Smooth muscle cell of the brain vasculature (primary cell): ENCODE measurements around the gene GRAP2.
"Not testable (repeated sequence)": the region's sequence is repeated elsewhere in the genome, so short reads cannot be mapped to it uniquely, and the experiment has no call there.

Experiments
- DNase-seq: peaks from one replicate; pipeline ENCODE4 v3.0.0-alpha.2; 2012; ENCODE audit warnings: low read depth, low spot score

GRAP2 gene

DNA sequence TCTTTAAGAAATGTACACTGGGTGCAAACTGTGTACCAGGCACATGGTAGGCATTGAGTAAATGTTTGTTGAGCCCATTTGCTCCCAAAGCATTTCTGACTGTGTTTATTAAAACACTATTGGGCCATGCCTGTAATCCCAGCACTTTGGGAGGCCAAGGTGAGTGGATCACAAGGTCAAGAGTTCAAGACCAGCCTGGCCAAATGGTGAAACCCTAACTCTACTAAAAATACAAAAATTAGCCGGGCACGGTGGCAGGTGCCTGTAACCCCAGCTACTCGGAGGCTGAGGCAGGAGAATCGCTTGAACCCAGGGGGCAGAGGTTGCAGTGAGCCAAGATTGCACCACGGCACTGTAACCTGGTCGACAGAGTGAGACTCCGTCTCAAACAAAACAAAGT lies 92.0 kb downstream of the GRAP2 start:
- not testable (repeated sequence) for DNase-seq

DNA sequence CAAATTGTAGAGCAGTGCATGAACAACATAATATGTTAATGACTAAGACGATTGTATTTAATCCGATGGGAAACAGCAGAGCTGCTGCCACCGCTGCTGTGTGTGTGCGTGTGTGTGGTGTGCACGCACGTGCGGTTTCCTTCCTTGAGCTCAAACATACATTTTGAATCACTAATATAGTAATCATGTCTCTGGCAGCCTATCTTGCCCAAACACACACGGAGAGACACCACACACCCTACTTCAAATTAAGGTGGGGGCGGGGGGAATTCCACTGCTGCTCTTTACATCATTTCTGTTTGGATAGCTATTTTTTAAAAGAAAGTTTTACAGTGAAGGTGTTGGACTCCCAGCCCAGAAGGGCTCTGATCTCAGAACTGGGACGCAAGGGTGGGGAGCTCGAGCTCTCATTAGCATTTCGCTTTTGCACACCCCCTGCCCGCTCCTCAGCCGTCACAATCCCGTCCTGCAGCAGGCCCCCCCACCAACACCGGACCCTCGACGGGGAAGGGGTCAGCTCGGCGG lies 93.2 kb downstream of the GRAP2 start:
- DNase-seq: no peak

DNA sequence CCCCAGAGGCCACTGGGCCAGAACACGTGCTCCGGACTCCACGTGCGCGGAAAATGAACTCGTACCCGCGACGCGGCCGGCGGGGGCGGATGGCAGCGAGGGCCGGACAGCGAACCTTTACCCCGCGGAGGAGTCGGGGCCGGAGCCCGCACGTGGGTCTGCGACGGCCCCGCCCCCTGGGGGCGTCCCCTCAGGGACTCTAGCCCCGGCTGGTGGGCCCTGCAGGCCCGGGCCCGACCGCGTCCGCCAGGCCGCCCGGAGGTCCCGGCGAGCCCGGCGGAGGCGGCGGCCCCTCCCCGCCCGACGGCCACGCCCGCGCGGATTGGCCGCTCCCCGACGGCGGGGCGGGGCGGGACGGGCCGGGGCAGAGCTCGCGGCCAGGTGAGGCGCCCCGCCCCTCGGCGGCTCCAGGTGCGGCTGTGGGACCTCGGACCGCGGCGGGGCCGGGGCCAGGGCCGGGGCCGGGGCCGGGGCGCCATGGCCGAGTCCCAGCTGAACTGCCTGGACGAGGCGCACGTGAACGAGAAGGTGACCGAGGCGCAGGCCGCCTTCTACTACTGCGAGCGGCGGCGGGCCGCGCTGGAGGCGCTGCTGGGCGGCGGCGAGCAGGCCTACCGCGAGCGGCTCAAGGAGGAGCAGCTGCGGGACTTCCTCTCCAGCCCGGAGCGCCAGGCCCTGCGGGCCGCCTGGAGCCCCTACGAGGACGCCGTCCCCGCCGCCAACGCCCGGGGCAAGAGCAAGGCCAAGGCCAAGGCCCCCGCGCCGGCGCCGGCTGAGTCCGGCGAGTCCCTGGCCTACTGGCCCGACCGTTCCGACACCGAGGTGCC lies 93.9 kb downstream of the GRAP2 start, which contains the start of gene FAM83F:
FAM83F (plus strand) TSS at position 389 of the 827 bp plus-strand sequence; CDS start at position 478, 89 bp downstream.
- no peak for DNase-seq

DNA sequence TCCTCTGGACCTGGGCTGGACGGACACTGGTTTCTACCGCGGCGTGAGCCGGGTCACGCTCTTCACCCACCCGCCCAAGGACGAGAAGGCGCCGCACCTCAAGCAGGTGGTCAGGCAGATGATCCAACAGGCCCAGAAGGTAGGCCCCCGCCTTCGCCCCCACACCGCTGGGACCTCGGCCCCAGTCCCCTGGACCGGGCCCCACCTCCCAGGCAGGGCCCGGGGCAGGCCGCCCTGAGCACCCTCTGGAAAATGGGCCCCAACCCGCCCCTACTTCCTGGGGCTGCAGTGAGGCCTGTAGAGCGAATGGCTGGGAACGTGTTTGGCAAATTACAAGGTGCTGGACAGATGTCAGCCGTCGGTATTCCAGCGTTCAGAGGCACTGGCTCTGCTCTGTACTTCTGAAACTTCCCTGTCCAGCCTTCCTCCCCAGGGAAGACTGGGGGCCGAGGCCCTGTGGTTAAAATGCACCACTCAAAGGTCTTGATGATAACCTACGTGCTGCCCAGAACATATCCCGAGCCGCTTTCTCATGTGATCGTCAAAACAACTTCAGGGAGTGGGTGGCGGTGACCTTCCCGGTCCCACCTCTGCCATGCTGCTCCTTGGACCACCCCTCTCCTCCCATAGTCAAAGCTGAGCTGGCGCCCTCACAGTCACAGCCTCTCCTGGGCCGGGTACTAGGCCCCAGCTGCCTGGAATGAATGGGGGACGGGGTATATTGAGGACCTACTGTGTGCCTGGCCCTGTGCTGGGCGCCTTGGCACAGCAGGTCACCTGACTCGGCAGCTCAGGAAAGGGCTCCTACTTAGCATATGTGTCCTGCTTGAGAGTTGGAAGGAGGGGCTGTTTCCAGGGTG lies 94.7 kb downstream of the GRAP2 start:
- no peak for DNase-seq

DNA sequence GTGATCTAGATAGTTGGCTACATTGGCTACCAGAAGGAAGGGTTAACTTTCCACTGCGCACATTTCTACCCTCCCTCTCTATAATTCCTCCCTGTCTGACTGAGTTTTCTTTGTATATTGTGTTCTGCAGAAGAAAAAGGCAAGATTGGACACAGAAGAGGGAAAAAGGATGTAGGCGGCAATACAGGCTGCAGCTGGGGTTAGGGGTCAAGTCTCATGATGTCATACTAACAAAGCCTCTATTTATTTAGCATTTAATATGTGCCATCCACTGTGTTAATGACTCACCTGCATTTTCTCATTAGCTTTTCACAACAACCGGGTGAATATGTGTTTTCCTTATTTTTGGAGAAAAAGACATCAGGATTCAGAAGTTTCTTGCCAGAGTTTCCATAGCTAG lies 95.8 kb downstream of the GRAP2 start:
- no peak for DNase-seq

DNA sequence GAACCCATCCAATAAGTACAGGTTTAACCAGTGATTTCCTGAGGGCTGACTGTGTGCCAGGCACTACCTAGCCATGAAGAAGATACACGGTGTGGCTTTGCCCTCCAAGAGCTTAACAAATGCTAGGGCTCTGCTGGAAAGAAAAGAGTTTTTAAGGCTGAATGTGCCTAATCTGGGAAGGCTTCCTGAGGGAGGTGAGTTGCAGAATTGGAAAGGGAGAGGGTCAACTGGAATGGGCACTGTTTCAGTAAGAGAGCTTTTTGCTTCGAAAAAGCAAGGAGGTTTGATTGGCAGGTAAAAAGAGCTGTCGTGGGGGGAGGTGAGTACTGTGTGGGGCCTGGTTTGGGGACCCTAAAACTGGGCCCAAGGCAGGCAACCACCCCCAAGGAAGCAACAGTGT lies 96.5 kb downstream of the GRAP2 start:
- no peak for DNase-seq

DNA sequence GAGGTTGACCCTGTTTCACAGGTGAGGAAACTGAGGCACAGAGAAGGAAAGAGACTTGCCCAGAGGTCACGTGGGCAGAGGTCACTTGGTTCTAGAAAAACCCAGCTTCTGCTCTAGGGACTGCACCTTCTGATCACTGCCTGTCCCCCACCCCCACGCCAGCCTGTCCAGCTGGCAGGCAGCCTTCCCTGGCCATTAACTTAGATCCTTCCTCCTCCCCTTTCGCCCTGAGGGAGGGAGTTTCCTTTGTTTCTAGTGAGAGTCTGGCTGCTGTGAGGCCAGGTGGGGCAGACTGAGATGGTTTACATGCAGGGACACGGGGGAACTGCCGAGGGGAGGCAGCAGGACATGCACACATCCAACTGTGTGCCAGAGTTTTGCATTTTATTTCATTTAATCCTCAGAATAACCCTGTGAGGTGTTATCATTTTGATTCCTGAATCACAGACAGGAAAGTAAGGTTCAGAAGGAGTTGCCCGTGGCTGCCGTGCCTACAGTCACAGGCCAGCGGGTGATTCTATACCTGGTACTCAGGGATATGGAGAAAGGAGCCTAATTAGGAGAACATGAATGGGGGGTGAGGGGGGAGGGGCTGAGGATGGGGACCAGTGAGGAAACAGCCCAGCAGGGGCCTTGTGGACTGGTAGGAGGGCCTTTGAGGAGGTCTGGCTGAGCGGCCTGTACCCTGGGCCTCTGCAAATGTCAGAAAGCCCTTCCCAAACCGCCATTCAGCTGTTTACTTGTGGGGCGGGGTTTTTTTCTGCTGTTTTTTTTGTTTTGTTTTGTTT lies 97.2 kb downstream of the GRAP2 start:
- DNase-seq: no peak

DNA sequence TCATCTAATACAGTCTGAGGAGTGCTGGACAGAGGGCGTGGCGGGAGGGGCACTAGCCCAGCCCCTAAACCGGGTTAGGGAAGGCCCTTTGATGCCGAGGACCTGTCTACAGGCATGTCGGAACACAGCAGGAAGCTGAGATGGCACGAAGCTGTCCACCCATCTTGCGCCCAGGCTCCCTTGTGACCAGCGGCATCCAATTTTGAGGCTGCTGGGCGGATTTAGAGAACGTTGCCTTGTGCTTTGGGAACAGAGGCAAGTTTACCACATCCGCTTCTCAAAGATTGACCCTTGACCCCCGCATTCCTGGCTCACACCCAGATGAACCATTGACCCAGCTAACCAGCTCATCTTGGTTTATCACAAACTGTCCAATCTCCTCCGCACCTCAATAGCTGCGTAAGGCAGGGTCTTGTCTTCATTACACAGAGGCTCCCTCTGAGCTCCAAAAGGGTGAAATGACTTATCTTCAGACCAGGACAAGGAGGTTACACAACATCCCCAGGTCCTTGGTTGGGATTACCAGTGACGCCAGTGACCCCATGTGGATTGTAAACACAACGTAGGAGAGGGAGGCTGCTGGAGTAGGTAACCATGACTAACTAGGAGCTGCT lies 98.4 kb downstream of the GRAP2 start:
- no peak for DNase-seq

DNA sequence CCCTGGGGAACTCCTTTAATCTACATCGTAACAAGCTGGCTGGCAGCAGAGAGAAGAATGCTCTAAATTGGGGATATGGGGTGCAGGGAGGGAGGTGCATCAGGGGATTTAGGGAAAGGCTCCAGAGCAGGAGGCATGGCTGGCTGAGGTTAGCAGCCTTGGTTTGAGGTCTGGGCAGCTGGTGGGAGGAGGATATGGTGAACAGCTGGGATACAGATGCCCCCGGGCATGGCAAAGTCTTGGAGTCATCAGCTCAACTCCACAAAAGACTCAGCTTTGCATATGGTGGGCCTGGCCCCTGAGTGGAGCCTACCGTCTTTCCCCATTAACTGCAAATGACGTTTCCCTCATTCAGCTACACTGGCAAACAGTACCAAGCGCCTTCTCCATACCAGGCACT lies 99.3 kb downstream of the GRAP2 start:
- no peak for DNase-seq

DNA sequence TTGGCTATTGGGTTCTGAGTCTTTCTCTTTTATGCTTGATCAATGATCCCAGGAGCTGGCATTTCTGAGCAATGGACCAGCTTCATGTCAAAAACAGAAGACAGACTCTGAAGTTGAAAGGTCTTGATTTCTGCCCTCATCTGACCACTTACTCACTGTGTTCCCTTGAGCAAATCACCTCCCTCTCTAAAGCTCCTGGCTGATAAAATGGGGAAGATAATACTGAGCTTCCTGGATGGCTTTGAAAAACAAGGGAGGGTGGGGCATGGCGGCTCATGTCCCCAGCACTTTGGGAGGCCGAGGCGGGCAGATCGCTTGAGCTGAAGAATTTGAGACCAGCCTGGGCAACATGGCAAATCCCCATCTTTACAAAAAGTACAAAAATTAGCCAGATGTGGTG lies 100.2 kb downstream of the GRAP2 start:
- DNase-seq: no peak

DNA sequence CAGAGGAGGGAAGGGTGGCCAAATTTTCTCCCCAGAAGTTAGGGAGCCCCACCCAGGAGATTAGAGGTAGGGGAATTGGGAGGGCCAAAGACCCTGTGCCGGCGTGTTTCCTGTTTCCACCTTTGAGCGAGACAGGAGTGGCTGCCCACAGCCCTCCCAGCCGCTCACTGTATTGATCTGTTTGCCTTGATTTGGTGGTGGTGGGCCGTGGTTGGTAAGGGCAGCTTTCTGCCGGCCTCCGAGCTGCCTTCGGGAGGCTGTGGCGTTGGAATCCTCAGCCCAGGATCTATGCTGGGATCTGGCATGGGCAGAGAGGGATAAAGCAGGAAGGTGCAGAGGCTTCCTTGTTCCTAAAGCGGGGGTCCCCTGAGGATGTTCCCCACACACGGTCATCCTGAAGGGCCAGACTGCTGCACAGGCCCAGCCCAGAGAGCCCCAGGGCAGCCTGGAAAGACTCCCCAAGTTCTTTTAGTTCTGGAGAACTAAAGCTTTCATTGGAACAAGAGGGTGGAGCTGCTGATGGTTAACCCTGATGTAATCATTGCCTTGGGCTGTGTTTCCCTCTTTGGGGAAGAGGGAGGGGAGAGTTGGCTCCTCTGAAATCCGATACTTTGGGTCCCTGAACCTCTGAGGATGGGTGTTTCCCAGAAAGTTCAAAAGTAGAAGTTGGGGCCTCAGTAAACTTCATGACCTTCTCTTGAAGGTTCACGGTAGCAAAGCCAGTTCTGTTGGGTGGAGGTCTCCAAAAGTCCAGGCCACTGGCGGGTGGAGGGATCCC lies 101.1 kb downstream of the GRAP2 start:
- no peak for DNase-seq

DNA sequence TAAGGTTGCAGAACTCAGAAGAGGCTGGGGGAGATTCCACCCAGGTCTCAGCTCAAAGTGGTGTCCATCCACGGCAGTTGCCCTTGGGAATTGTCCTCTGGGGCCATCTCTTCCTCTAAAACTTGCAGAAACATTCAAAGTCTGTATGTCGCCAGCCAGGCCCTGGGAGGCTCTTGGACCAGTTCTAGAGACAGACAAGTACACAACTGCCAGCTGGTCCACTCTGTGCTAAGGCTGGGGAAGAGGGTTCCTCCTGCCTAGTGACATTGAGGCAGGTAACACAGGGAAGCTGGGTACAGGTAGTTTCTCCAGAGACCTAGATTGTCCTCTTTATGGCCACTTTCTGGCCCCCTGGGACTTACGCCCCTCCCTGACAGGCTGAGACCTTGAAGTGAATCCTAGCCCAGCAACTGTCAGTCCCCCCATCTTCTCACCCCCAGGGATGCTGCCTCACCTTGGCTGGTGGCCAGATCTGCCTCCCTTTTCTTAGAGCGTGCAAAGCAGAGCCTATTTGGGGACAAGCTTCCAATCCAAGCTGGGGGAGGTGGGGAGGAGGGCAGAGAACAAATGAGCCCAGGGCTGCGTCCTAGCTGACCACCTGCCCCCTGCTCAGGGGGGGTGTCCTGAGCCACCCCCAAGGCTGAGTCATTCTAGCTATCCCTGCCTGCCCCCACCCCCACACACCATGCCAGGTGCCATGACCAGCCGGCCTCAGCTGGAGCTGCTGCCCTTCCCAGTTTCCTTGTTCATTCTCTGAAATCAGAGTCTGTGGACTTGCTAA lies 102.2 kb downstream of the GRAP2 start:
- no peak for DNase-seq

DNA sequence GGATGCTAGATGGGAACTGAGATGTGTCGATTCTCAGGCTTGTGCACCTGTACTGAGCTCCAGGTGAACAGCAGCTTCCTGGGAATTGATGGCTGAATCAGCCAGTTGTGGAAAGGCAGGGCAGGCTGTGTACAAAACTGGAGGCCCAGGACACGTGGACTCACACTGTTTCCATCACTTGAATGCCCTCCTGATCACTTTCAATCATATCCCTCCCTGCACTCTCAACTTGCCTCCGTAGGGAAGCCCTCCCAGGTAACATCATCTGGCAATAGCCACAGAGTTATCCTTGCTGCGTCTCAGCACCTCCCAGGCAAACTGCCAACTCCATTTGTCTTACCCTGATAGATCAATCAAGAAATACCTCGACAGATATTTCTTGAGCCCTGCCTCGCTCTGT lies 104.0 kb downstream of the GRAP2 start:
- no peak for DNase-seq

DNA sequence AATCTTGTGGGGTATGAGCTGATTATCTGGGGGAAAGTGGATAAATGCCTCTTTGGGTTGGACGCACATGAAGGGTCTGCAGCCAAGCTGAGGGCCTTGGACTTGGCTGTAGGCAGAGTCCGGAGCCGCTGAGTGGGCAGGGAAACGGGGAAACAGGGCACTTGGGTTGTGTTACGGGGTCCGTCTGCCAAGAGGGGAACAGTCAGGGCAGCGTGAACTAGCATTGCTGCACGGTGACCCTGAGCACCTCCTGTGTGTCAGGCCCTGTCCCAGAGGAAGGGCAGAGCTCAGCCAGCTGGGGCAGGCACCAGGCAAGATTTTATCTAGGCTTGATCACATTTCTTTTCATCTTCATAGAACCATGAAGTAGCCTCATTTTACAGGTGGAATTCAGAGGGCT lies 105.8 kb downstream of the GRAP2 start:
- DNase-seq: no peak

DNA sequence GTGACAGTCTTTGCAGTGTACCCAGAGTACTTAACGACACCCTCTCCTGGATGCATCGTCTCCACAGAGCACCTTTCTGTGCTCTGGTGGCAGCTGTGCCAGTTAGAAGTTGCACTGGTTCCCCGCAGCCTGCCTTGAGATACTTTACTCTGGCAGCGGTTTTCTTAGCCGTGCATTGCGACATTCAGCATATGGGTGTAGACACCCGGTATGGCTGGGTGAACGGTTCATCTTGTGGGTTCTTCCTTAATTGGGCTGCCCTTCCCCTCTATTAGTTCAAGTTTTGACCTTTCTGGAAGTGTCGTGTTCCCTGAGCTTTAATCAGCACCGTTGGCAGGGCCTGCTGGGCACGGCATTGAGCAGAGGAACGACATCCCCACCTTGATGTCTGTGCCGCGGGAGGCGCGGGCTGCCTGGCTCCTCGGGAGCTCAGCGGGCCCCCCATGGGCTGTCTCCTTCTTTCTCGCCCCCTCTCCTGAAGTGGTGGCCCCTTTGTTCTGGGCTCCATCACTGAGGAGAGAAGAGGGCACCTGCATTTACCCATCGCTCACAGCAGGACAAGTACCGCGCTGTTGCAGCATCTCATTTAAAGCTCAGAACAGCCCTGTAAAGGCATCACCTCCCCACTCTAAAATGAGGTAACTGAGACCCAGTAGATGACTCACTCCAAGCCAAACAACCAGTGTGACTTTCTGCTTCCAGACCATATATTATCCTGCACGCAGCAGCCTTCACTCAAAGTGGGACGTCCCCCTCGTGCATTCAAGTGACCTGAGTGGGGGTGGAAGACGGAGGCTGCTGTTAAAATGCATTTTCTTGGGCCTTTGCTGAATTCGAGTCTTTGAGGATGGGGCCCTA lies 107.2 kb downstream of the GRAP2 start:
- DNase-seq: no peak

DNA sequence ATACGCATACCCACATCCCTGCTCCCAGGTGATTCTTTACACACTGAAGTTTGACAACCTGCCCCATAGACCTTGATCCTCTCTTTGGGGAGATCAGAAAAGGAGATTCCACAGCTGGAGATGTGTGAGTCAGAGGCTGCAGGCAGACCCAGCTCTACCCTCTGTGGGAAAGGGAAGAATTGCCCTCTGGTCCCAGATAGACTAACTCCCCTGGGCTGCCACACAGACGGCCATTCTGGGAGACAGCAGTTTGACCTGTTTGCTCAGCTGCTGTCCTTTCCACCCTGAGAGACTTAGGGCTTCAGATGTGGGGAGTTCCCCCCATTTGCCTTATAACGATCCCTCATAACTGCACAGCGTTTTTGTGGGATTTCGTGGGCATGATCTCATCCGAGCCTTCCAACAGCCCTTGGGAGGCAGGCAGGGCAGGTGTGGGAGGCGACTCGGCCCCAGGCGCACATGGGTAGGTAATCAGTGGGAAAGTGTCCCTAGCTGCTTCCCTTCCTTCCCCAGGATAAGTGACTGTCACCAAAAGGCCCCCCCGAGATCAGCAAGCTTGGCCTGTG lies 107.9 kb downstream of the GRAP2 start:
- DNase-seq: no peak

DNA sequence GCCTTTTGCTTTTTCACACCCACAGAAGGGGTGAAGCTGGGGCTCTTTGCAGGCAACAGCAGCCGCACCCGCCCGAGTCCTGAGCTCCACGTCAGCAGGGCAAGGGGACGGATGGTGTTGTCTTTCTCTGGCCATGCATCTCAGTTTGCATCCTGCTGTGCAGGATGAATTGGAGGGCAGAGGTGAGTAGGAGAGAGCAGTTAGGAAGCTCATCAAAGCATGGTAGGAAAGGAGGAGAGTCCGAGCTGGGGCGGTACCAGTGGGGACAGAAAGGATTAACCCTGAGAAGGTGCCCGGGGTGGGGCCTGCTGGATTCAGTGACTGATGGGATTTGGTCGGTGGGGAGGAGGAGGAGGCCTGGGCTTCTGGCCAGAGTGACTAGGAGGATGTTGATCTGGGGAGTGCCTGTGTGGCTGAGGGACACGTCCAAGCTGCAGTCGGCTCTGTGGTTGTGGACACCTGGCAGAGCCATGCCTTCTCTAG lies 108.4 kb downstream of the GRAP2 start:
- no peak for DNase-seq

DNA sequence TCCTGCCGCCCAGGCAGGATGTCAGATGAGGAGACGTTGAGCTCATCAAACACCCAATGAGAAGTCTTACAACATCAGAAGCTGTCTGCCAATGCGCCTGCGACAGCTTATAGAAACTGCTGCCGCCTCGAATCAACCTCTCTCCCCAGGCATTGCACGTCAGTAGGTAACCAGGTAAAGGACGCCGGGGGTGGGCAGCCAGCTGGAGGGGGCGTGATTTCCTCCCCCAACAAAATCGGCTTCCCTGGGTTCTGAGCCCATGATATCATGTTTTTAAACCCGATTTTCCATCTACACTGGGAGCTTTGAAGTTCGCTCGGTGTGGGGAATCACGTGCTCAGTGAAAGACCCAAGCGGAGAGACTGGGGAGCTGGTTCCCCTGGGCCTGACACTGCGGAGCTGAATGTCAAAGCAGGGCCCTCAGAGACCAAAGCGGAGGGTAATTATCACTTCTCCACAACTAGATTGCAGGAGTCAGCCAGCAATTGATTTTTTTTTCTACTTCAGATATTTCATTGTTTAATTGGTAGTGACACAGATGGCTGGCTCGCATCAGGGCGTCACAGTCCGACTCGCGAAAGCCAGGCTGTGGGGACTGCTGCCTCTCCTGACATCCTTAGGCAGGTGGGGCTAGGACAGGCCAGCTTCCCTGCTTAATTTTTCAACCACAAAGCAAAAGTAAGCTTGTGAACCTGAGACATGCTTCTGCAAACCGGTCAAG lies 109.2 kb downstream of the GRAP2 start:
- no peak for DNase-seq
